Stimulated activated naive CD8-positive, alpha-beta T cell treated with anti-CD3 and anti-CD28 coated beads, Interleukin-15, amount 100 ng/mL, for 72 hours (primary cell): Measurements from ENCODE around the gene SPARC.

Source experiments
- ATAC-seq: fragments of 150-1000 bp; cut with Tn5 transposase; 2 replicates; pipeline ENCODE4 v1.10.0; 2021; ENCODE audit warnings: mild to moderate bottlenecking, moderate library complexity
- DNase-seq, 2 donors: peaks; one replicate each; pipeline ENCODE4 v3.0.0; 2021 to 2022
- H3K27ac Mint-ChIP-seq, 2 donors: one replicate each; pipeline ENCODE4 v1.8.0; 2022; ENCODE audit warnings: mild to moderate bottlenecking in 2 of 2, mixed read lengths in 2 of 2, moderate library complexity in 2 of 2
- H3K27me3 Mint-ChIP-seq: one replicate; pipeline ENCODE4 v1.8.0; 2022; ENCODE audit warnings: mixed read lengths
- H3K4me1 Mint-ChIP-seq: one replicate; pipeline ENCODE4 v1.8.0; 2022; ENCODE audit warnings: mild to moderate bottlenecking, mixed read lengths
- H3K4me3 Mint-ChIP-seq, 2 donors: one replicate each; pipeline ENCODE4 v1.8.0; 2022; ENCODE audit warnings: mild to moderate bottlenecking in 2 of 2, mixed read lengths in 2 of 2, moderate library complexity in 1 of 2
- H3K9me3 Mint-ChIP-seq, 2 donors: one replicate each; pipeline ENCODE4 v1.8.0; 2022; ENCODE audit warnings: mixed read lengths in 2 of 2

The SPARC gene

GRCh38 chr5:151614565-151614964, 72.2 kb downstream of the SPARC start:
- Mint-ChIP-seq H3K4me3 (no peak overlapping the region), H3K9me3 (no peaks in the 10 kb centered on the region), H3K27ac (no peak overlapping the region), H3K27me3 (no peaks in the 10 kb centered on the region), H3K4me1 (peaks cover 53% of the 10 kb centered on the region)
- DNase-seq, result no peak
- no peak for ATAC-seq

- peak overlapping the region; percentile 32 to 55 for H3K4me3 Mint-ChIP-seq
- DNase-seq (peak; percentile 59 to 68), ATAC-seq (peak; percentile 86)
- no peaks in the 10 kb centered on the region for H3K27me3 Mint-ChIP-seq
- H3K4me1 Mint-ChIP-seq, result peaks cover 53% of the 10 kb centered on the region
- no peaks in the 10 kb centered on the region for H3K9me3 Mint-ChIP-seq
- peak overlapping the region; percentile 85 to 96 for H3K27ac Mint-ChIP-seq
Observed at GRCh38 chr5:151612689-151613427, 73.9 kb downstream of the SPARC start.

GRCh38 chr5:151611127-151611775, 75.5 kb downstream of the SPARC start:
- H3K4me1 Mint-ChIP-seq, result peaks cover 51% of the 10 kb centered on the region
- H3K27me3 Mint-ChIP-seq, result no peaks in the 10 kb centered on the region
- ATAC-seq (no peak), DNase-seq (no peak)
- no peak overlapping the region for H3K4me3 Mint-ChIP-seq
- H3K27ac Mint-ChIP-seq, result no peak overlapping the region
- no peaks in the 10 kb centered on the region for H3K9me3 Mint-ChIP-seq
